ENCODE measurements around the gene NHLRC4. TPM values are rescaled to one million over a fixed set of nuclear protein-coding genes. Genes with fewer than 3 reads are reported as not detected.

The NHLRC4 gene
- 1 to 10 TPM in 2 of 4 donors, under 1 TPM in 2; 0.47 to 2.9 (median 0.87) TPM for total RNA-seq

- no peak for TF ChIP-seq POLR2AphosphoS5 (IDR thresholded peaks at IDR 0.05)
- no peak for TF ChIP-seq EP300 (IDR thresholded peaks at IDR 0.05)
- no peak for TF ChIP-seq CTCF (IDR thresholded peaks at IDR 0.05)
- no peak for TF ChIP-seq POLR2A (IDR thresholded peaks at IDR 0.05)
- Histone ChIP-seq H3K4me3 (peak within 1 kb of the TSS in 1 of 2 donors; percentile 41), H3K27me3 (peaks cover 32% of the 10 kb centered on the region), H3K36me3 (peaks cover 0 to under 1% of the 10 kb centered on the region in 2 donors), H3K27ac (peak within 1 kb of the TSS in 3 of 4 donors; percentile 43 to 74 (median 51)), H3K9me3 (no peaks in the 10 kb centered on the region), H3K4me1 (peaks cover 0 to 64% (median 38%) of the 10 kb centered on the region in 3 donors)
- ATAC-seq = peak; percentile 50
- 30 to 40% methylated on average over 2 to 6 of the region's 26 CpGs for WGBS, 2 donors (ENCODE audit: low coverage in 1 of 2)
Observed at GRCh38 chr16:566475-567372, at the start of gene NHLRC4. Gene NHLRC4 (plus strand): TSS chr16:567005. CDS start chr16:568048, 1,043 bp downstream.

- no peak overlapping the region for H3K4me3 ChIP-seq
- ATAC-seq = no peak
- no peak overlapping the region for H3K27ac ChIP-seq
- H3K27me3 ChIP-seq = no peaks in the 10 kb centered on the region
- peaks cover 0 to 2% (median 0%) of the 10 kb centered on the region in 3 donors for H3K4me1 ChIP-seq
- 60% methylated on average over 3 of the region's 9 CpGs; no CpG with 5 or more reads in 1 of the 2 donors for WGBS, 2 donors (ENCODE audit: low coverage in 1 of 2)
- no peak for TF ChIP-seq POLR2A (IDR thresholded peaks at IDR 0.05)
- TF ChIP-seq POLR2AphosphoS5 (IDR thresholded peaks at IDR 0.05) = no peak
- no peak for TF ChIP-seq CTCF (IDR thresholded peaks at IDR 0.05)
- no peak for TF ChIP-seq EP300 (IDR thresholded peaks at IDR 0.05)
- H3K9me3 ChIP-seq = no peaks in the 10 kb centered on the region
- H3K36me3 ChIP-seq = peaks cover 0 to 80% of the 10 kb centered on the region in 2 donors
Observed at GRCh38 chr16:518858-519257, 47.9 kb upstream of the NHLRC4 start.

- WGBS, 2 donors (ENCODE audit: low coverage in 1 of 2) = 100% methylated on average over 7 of the region's 19 CpGs; no CpG with 5 or more reads in 1 of the 2 donors
- H3K27me3 ChIP-seq = no peaks in the 10 kb centered on the region
- no peak overlapping the region for H3K4me3 ChIP-seq
- TF ChIP-seq CTCF (IDR thresholded peaks at IDR 0.05) = no peak
- no peak for TF ChIP-seq POLR2A (IDR thresholded peaks at IDR 0.05)
- TF ChIP-seq POLR2AphosphoS5 (IDR thresholded peaks at IDR 0.05) = no peak
- TF ChIP-seq EP300 (IDR thresholded peaks at IDR 0.05) = no peak
- H3K4me1 ChIP-seq = peaks cover 0 to 8% (median 0%) of the 10 kb centered on the region in 3 donors
- H3K9me3 ChIP-seq = no peaks in the 10 kb centered on the region
- H3K36me3 ChIP-seq = peaks cover 0 to 74% of the 10 kb centered on the region in 2 donors
- no peak overlapping the region for H3K27ac ChIP-seq
- no peak for ATAC-seq
Observed at GRCh38 chr16:519425-519824, 47.4 kb upstream of the NHLRC4 start.

GRCh38 chr16:519841-520687 is 46.7 kb upstream of the NHLRC4 start:
- no peak overlapping the region for H3K27ac ChIP-seq
- peaks cover 0 to 14% (median 0%) of the 10 kb centered on the region in 3 donors for H3K4me1 ChIP-seq
- no peak for ATAC-seq
- WGBS, 2 donors (ENCODE audit: low coverage in 1 of 2) = 90% methylated on average over 2 of the region's 35 CpGs; no CpG with 5 or more reads in 1 of the 2 donors
- no peaks in the 10 kb centered on the region for H3K27me3 ChIP-seq
- peaks cover 0 to 68% of the 10 kb centered on the region in 2 donors for H3K36me3 ChIP-seq
- TF ChIP-seq POLR2A (IDR thresholded peaks at IDR 0.05) (no peak), EP300 (IDR thresholded peaks at IDR 0.05) (no peak), POLR2AphosphoS5 (IDR thresholded peaks at IDR 0.05) (no peak), CTCF (IDR thresholded peaks at IDR 0.05) (no peak)
- H3K4me3 ChIP-seq = no peak overlapping the region
- H3K9me3 ChIP-seq = no peaks in the 10 kb centered on the region
